GM23338 (cell line): Measurements from ENCODE around the gene CORO2A. TPM values are rescaled to one million over a fixed set of nuclear protein-coding genes. Genes with fewer than 3 reads are reported as not detected.

ENCODE experiments used
- ATAC-seq: fragments of 200-7000 bp; cut with Tn5 transposase; 3 replicates; pipeline ENCODE4 v1.9.1; 2020
- DNase-seq: peaks from one replicate; pipeline ENCODE4 v3.0.0-alpha.2; 2015; ENCODE audit warnings: low spot score
- H2AFZ ChIP-seq: fragments of 200-600 bp; sonication (generic); 2 replicates; pipeline ENCODE4 v1.8.0; 2016; ENCODE audit warnings: antibody characterized with exemption, mild to moderate bottlenecking, moderate library complexity
- H3F3A ChIP-seq: fragments of 200-600 bp; sonication (generic); replicated peaks from 2 replicates; pipeline ENCODE4 v1.8.0; 2017; ENCODE audit warnings: antibody characterized with exemption, mixed run types, low read depth
- H3K27ac ChIP-seq: fragments of 200-600 bp; sonication (generic); 2 replicates; pipeline ENCODE4 v1.6.1; 2016; ENCODE audit warnings: low read depth
- H3K27me3 ChIP-seq: fragments of 200-600 bp; sonication (generic); 2 replicates; pipeline ENCODE4 v1.8.0; 2016; ENCODE audit warnings: mild to moderate bottlenecking, mixed run types, moderate library complexity; ENCODE audit not compliant: insufficient read depth
- H3K36me3 ChIP-seq: fragments of 200-600 bp; sonication (generic); 2 replicates; pipeline ENCODE4 v1.8.0; 2016; ENCODE audit warnings: mild to moderate bottlenecking; ENCODE audit not compliant: insufficient read depth
- H3K4me1 ChIP-seq: fragments of 200-600 bp; sonication (generic); 2 replicates; pipeline ENCODE4 v1.8.0; 2016; ENCODE audit warnings: mild to moderate bottlenecking, moderate library complexity; ENCODE audit not compliant: insufficient read depth
- H3K4me2 ChIP-seq: fragments of 200-600 bp; sonication (generic); 2 replicates; pipeline ENCODE4 v1.7.1; 2017; ENCODE audit warnings: mixed run types
- H3K4me3 ChIP-seq: fragments of 200-600 bp; sonication (generic); 2 replicates; pipeline ENCODE4 v1.6.1; 2016; ENCODE audit warnings: mixed run types
- H3K79me2 ChIP-seq: fragments of 200-600 bp; sonication (generic); replicated peaks from 2 replicates; pipeline ENCODE4 v1.8.0; 2017; ENCODE audit warnings: mild to moderate bottlenecking; ENCODE audit not compliant: insufficient read depth
- H3K9me2 ChIP-seq: fragments of 200-600 bp; sonication (generic); 2 replicates; pipeline ENCODE4 v1.8.0; 2017; ENCODE audit not compliant: insufficient read depth
- H4K20me1 ChIP-seq: fragments of 200-600 bp; sonication (generic); replicated peaks from 2 replicates; pipeline ENCODE4 v1.8.0; 2017; ENCODE audit warnings: mild to moderate bottlenecking; ENCODE audit not compliant: insufficient read depth
- H3K27ac Mint-ChIP-seq: 2 replicates; pipeline ENCODE4 v1.8.0; 2020; ENCODE audit warnings: inconsistent platforms, mild to moderate bottlenecking, moderate library complexity, mixed read lengths
- H3K27me3 Mint-ChIP-seq: 3 replicates; pipeline ENCODE4 v1.8.0; 2022; ENCODE audit warnings: low read depth, mild to moderate bottlenecking, moderate library complexity, mixed read lengths, inconsistent platforms; ENCODE audit not compliant: insufficient read depth, poor library complexity
- H3K36me3 Mint-ChIP-seq: 3 replicates; pipeline ENCODE4 v1.8.0; 2021; ENCODE audit warnings: low read depth, mild to moderate bottlenecking, inconsistent platforms, moderate library complexity, mixed read lengths
- H3K4me1 Mint-ChIP-seq: 3 replicates; pipeline ENCODE4 v1.8.0; 2020; ENCODE audit warnings: mild to moderate bottlenecking, inconsistent platforms, mixed read lengths
- H3K4me3 Mint-ChIP-seq: 3 replicates; pipeline ENCODE4 v1.8.0; 2021; ENCODE audit warnings: moderate library complexity, mild to moderate bottlenecking, inconsistent platforms, mixed read lengths
- H3K9me3 Mint-ChIP-seq: 3 replicates; pipeline ENCODE4 v1.8.0; 2020; ENCODE audit warnings: moderate library complexity, mild to moderate bottlenecking, inconsistent platforms, mixed read lengths
- CREB1 ChIP-seq: fragments of 250-450 bp; sonication (Bioruptor Pico); IDR thresholded peaks from 2 replicates; pipeline ENCODE4 v1.5.0; 2020; ENCODE audit warnings: low read depth, mild to moderate bottlenecking, moderate library complexity
- EZH2 ChIP-seq: fragments of 200-600 bp; sonication (generic); IDR thresholded peaks from one replicate; pipeline ENCODE4 v1.8.0; 2017; ENCODE audit warnings: antibody characterized with exemption, mild to moderate bottlenecking, low read depth; ENCODE audit not compliant: unreplicated experiment
- EZH2phosphoT487 ChIP-seq: fragments of 200-600 bp; sonication (generic); IDR thresholded peaks from one replicate; pipeline ENCODE4 v1.8.1; 2018; ENCODE audit warnings: antibody characterized with exemption; ENCODE audit not compliant: unreplicated experiment
- JUNB ChIP-seq: IDR thresholded peaks from one replicate; pipeline ENCODE4 v1.6.1; 2016; ENCODE audit warnings: antibody characterized with exemption; ENCODE audit not compliant: unreplicated experiment
- NANOG ChIP-seq: IDR thresholded peaks from 2 replicates; pipeline ENCODE4 v1.6.1; 2016; ENCODE audit warnings: antibody characterized with exemption, borderline replicate concordance
- POLR2AphosphoS5 ChIP-seq: IDR thresholded peaks from 2 replicates; pipeline ENCODE4 v1.6.1; 2016; ENCODE audit warnings: antibody characterized with exemption, low read depth
- REST ChIP-seq: IDR thresholded peaks from one replicate; pipeline ENCODE4 v1.6.1; 2018; ENCODE audit warnings: antibody characterized with exemption; ENCODE audit not compliant: unreplicated experiment
- STAT1 ChIP-seq: IDR thresholded peaks from one replicate; pipeline ENCODE4 v1.6.1; 2016; ENCODE audit warnings: antibody characterized with exemption; ENCODE audit not compliant: unreplicated experiment
- ZNF114 ChIP-seq: fragments of 250-450 bp; sonication (Bioruptor Pico); IDR thresholded peaks from 2 replicates; pipeline ENCODE4 v1.5.0; 2020; ENCODE audit warnings: mild to moderate bottlenecking, moderate library complexity
- ZNF331 ChIP-seq: fragments of 250-450 bp; sonication (Bioruptor Pico); IDR thresholded peaks from 2 replicates; pipeline ENCODE4 v1.5.0; 2020; ENCODE audit warnings: low read depth, mild to moderate bottlenecking, moderate library complexity
- ZNF462 ChIP-seq: fragments of 250-450 bp; sonication (Bioruptor Pico); IDR thresholded peaks from 2 replicates; pipeline ENCODE4 v1.5.0; 2020; ENCODE audit warnings: mild to moderate bottlenecking, moderate library complexity
- polyA plus RNA-seq: library from polyadenylated mRNA; unstranded; fragments of >200 nt; fragmentation: Nextera tagmentation; extraction: Ambion mirVana; gene quantifications from 2 replicates; pipeline ENCODE4 v1.2.1, GENCODE V29; 2016
- total RNA-seq: library from RNA; depleted of rRNA; stranded (reverse); fragments of >200 nt; shearing (Covaris generic); gene quantifications from 2 replicates; pipeline ENCODE4 v1.2.3, GENCODE V29; 2014
- TF ChIP-seq, protein P1 (sequence below): IDR thresholded peaks from 2 replicates; pipeline ENCODE4 v1.6.1; 2016; ENCODE audit warnings: antibody characterized with exemption
- TF ChIP-seq, protein P2 (sequence below), 2 experiments: fragments of 200-600 bp in 1 of 2; sonication (generic) in 1 of 2; conservative IDR thresholded peaks; 2 replicates each; pipeline versions ENCODE4 v1.5.1 to v1.6.1; 2016 to 2017; ENCODE audit warnings: antibody characterized with exemption in 2 of 2, low read depth in 2 of 2, mild to moderate bottlenecking in 2 of 2, moderate library complexity in 1 of 2

The CORO2A gene
- total and polyA plus RNA-seq, 2 experiments from 2014 or later: 12.9 to 27.6 TPM

DNA sequence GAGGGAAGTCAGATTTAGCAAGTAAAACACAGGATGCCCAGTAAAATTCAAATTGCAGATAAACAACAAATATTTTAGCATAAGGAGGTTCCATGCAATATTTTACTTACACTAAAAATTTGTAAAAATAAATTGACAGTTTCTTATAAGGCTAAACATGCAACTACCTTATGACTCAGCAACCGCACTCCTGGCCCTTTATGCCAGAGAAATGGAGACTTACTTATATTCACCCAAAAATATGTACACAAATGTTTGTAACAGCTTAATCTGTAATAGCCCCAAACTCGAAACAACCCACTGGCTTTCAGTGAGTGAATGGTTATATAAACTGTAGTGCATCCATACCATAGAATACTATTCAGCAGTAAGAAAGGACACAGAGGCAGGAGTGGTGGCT, 44.9 kb downstream of the CORO2A start:
- no peaks in the 10 kb centered on the region for H3K36me3 ChIP-seq
- H3K4me3 ChIP-seq: no peak overlapping the region
- H3K4me1 Mint-ChIP-seq: peaks cover 6% of the 10 kb centered on the region; the same call in 2 of the 3 replicates
- H3K4me1 ChIP-seq: no peaks in the 10 kb centered on the region
- H3K79me2 ChIP-seq: no peaks in the 10 kb centered on the region
- H3K27me3 ChIP-seq: no peaks in the 10 kb centered on the region
- no peaks in the 10 kb centered on the region for H3K9me2 ChIP-seq
- 0 out of 2 replicates have a peak, but pooled peaks cover 4% of the 10 kb centered on the region for H4K20me1 ChIP-seq
- no peak overlapping the region for H3K4me3 Mint-ChIP-seq
- peaks cover 5% of the 10 kb centered on the region for H3K27me3 Mint-ChIP-seq
- no peak overlapping the region for H3K4me2 ChIP-seq
- no peak for ATAC-seq
- H2AFZ ChIP-seq: no peak overlapping the region
- H3K27ac ChIP-seq: no peak overlapping the region
- no peak overlapping the region for H3K27ac Mint-ChIP-seq
- no peaks in the 10 kb centered on the region for H3K9me3 Mint-ChIP-seq
- no peaks in the 10 kb centered on the region; the same call in 1 of the 2 replicates for H3F3A ChIP-seq
- H3K36me3 Mint-ChIP-seq: no peaks in the 10 kb centered on the region; the same call in 2 of the 3 replicates
- no peak for DNase-seq
- TF ChIP-seq NANOG (no peak), REST (no peak), EZH2phosphoT487 (no peak), CREB1 (CRISPR knock-in tag) (no peak), STAT1 (no peak), POLR2AphosphoS5 (no peak), EZH2 (no peak), ZNF114 (CRISPR knock-in tag) (no peak), ZNF462 (CRISPR knock-in tag) (no peak), JUNB (no peak), ZNF331 (no peak)
- TF ChIP-seq, protein P1, sequence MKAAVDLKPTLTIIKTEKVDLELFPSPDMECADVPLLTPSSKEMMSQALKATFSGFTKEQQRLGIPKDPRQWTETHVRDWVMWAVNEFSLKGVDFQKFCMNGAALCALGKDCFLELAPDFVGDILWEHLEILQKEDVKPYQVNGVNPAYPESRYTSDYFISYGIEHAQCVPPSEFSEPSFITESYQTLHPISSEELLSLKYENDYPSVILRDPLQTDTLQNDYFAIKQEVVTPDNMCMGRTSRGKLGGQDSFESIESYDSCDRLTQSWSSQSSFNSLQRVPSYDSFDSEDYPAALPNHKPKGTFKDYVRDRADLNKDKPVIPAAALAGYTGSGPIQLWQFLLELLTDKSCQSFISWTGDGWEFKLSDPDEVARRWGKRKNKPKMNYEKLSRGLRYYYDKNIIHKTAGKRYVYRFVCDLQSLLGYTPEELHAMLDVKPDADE: no peak
- TF ChIP-seq, protein P2, sequence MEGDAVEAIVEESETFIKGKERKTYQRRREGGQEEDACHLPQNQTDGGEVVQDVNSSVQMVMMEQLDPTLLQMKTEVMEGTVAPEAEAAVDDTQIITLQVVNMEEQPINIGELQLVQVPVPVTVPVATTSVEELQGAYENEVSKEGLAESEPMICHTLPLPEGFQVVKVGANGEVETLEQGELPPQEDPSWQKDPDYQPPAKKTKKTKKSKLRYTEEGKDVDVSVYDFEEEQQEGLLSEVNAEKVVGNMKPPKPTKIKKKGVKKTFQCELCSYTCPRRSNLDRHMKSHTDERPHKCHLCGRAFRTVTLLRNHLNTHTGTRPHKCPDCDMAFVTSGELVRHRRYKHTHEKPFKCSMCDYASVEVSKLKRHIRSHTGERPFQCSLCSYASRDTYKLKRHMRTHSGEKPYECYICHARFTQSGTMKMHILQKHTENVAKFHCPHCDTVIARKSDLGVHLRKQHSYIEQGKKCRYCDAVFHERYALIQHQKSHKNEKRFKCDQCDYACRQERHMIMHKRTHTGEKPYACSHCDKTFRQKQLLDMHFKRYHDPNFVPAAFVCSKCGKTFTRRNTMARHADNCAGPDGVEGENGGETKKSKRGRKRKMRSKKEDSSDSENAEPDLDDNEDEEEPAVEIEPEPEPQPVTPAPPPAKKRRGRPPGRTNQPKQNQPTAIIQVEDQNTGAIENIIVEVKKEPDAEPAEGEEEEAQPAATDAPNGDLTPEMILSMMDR (conservative IDR thresholded peaks at IDR 0.05; ENCODE audit: low read depth in 2 of 2): no peak
